GM12878 (cell line): ENCODE measurements around the gene GLMN. TPM values are rescaled to one million over a fixed set of nuclear protein-coding genes. Genes with fewer than 3 reads are reported as not detected.

Experiments
- ATAC-seq: fragments of 200-7000 bp; cut with Tn5 transposase; 3 replicates; pipeline ENCODE4 v1.9.1; 2020; ENCODE audit warnings: mild to moderate bottlenecking, moderate library complexity
- BruUV-seq: library from RNA; stranded (reverse); fragments of 400-500 nt; replicated peaks from 2 replicates; lab custom pipeline; 2021; lab: Mats Ljungman, UMichigan
- CTCF ChIA-PET: fragments of 300-600 bp; sonication (Branson Sonifier 250); formaldehyde crosslinking; extraction: SDS; loops from one replicate; lab custom pipeline; 2021; ENCODE audit warnings: inconsistent platforms; lab: Yijun Ruan, JAX
- POLR2A ChIA-PET: fragments of 350-600 bp; formaldehyde crosslinking; extraction: SDS; loops from one replicate; lab custom pipeline; 2021; ENCODE audit warnings: inconsistent platforms; lab: Charles Lee
- RAD21 ChIA-PET: fragments of 300-600 bp; sonication (Branson Sonifier 250); formaldehyde crosslinking; loops from one replicate; lab custom pipeline; 2023; ENCODE audit warnings: antibody characterized with exemption; ENCODE audit not compliant: unreplicated experiment; lab: Charles Lee
- SMC1A ChIA-PET: fragments of 300-600 bp; sonication (Branson Sonifier 250); formaldehyde crosslinking; loops from one replicate; lab custom pipeline; 2023; ENCODE audit not compliant: unreplicated experiment, uncharacterized antibody; lab: Charles Lee
- DNase-seq: peaks from one replicate; pipeline ENCODE4 v3.0.0-alpha.2; 2011; ENCODE audit warnings: low read depth, low spot score
- FAIRE-seq: peaks from 3 replicates; lab custom pipeline; 2011; peaks lifted over from hg19 to GRCh38; lab: Jason Lieb, UNC
- H2AFZ ChIP-seq: 2 replicates; pipeline ENCODE4 v1.6.0; 2011; ENCODE audit warnings: low read depth, low read length, control low read depth; ENCODE audit not compliant: control insufficient read depth
- H3K27ac ChIP-seq: 2 replicates; pipeline ENCODE4 v1.5.1; 2011; ENCODE audit warnings: control low read depth; ENCODE audit not compliant: control insufficient read depth, insufficient read depth
- H3K27me3 ChIP-seq, 2 experiments: replicated peaks in 1 of 2; 2 replicates each; pipeline versions ENCODE4 v1.6.0 to v1.6.1; 2011; ENCODE audit warnings: low read length in 1 of 2; ENCODE audit not compliant: control insufficient read depth in 2 of 2, insufficient read depth in 2 of 2
- H3K36me3 ChIP-seq, 2 experiments: 2 replicates each; pipeline ENCODE4 v1.5.1; 2011; ENCODE audit warnings: low read length in 1 of 2; ENCODE audit not compliant: control insufficient read depth in 2 of 2, insufficient read depth in 2 of 2
- H3K4me1 ChIP-seq: 2 replicates; pipeline ENCODE4 v1.6.1; 2011; ENCODE audit warnings: mild to moderate bottlenecking, low read length, moderate library complexity, mixed read lengths; ENCODE audit not compliant: control insufficient read depth, insufficient read depth
- H3K4me2 ChIP-seq: 2 replicates; pipeline ENCODE4 v1.6.0; 2011; ENCODE audit warnings: control low read depth; ENCODE audit not compliant: control insufficient read depth, insufficient read depth
- H3K4me3 ChIP-seq: fragments of 200-600 bp; sonication (generic); 2 replicates; pipeline ENCODE4 v1.5.1; 2016
- H3K79me2 ChIP-seq: 2 replicates; pipeline ENCODE4 v1.6.0; 2011; ENCODE audit warnings: low read length; ENCODE audit not compliant: control insufficient read depth, insufficient read depth
- H3K9ac ChIP-seq: 2 replicates; pipeline ENCODE4 v1.8.0; 2011; ENCODE audit warnings: low read length, control low read depth, mixed read lengths; ENCODE audit not compliant: control insufficient read depth, insufficient read depth
- H3K9me3 ChIP-seq: replicated peaks from 3 replicates; pipeline ENCODE4 v1.5.1; 2011; ENCODE audit warnings: mild to moderate bottlenecking, low read length; ENCODE audit not compliant: control insufficient read depth, insufficient read depth
- H4K20me1 ChIP-seq: 2 replicates; pipeline ENCODE4 v1.6.0; 2011; ENCODE audit not compliant: control insufficient read depth, insufficient read depth
- CEBPZ ChIP-seq: fragments of 150-350 bp; IDR thresholded peaks from 2 replicates; pipeline ENCODE4 v1.6.1; 2016; ENCODE audit warnings: low read depth, low read length
- CHD1 ChIP-seq: IDR thresholded peaks from 2 replicates; pipeline ENCODE4 v1.6.1; 2012; ENCODE audit warnings: low read depth, low read length, improper control_type of control experiment
- CREM ChIP-seq: IDR thresholded peaks from 2 replicates; pipeline ENCODE4 v1.6.1; 2014; ENCODE audit warnings: antibody characterized with exemption, low read depth
- FOXK2 ChIP-seq: fragments of 450-650 bp; IDR thresholded peaks from 2 replicates; pipeline ENCODE4 v1.6.1; 2017; ENCODE audit warnings: mild to moderate bottlenecking, moderate library complexity
- JUNB ChIP-seq: IDR thresholded peaks from 2 replicates; pipeline ENCODE4 v1.6.1; 2016; ENCODE audit warnings: antibody characterized with exemption, mild to moderate bottlenecking
- KAT2A ChIP-seq: conservative IDR thresholded peaks from 2 replicates; pipeline ENCODE4 v1.6.1; 2011; ENCODE audit warnings: low read depth, low read length; ENCODE audit not compliant: control insufficient read depth
- MAX ChIP-seq: IDR thresholded peaks from 2 replicates; pipeline ENCODE4 v1.6.1; 2012; ENCODE audit warnings: low read depth, low read length, improper control_type of control experiment
- MEF2A ChIP-seq: IDR thresholded peaks from 2 replicates; pipeline ENCODE4 v1.6.1; 2011; ENCODE audit warnings: low read depth, mild to moderate bottlenecking, low read length, moderate library complexity; ENCODE audit not compliant: insufficient read depth
- NBN ChIP-seq: fragments of 450-650 bp; IDR thresholded peaks from 2 replicates; pipeline ENCODE4 v1.6.1; 2016
- NR2C1 ChIP-seq: fragments of 450-650 bp; IDR thresholded peaks from 2 replicates; pipeline ENCODE4 v1.6.1; 2017; ENCODE audit warnings: antibody characterized with exemption, mild to moderate bottlenecking, moderate library complexity
- NRF1 ChIP-seq: conservative IDR thresholded peaks from 2 replicates; pipeline ENCODE4 v1.6.1; 2011; ENCODE audit warnings: mild to moderate bottlenecking, low read depth, low read length, improper control_type of control experiment
- POLR2A ChIP-seq: IDR thresholded peaks from 2 replicates; pipeline ENCODE4 v1.6.1; 2011; ENCODE audit warnings: low read depth, mild to moderate bottlenecking, low read length
- SREBF2 ChIP-seq: IDR thresholded peaks from 2 replicates; pipeline ENCODE4 v1.6.1; 2012; ENCODE audit warnings: mild to moderate bottlenecking, low read length
- TAF1 ChIP-seq: IDR thresholded peaks from 2 replicates; pipeline ENCODE4 v1.6.1; 2011; ENCODE audit warnings: mild to moderate bottlenecking, low read depth, low read length, borderline replicate concordance
- ZBED1 ChIP-seq: IDR thresholded peaks from 2 replicates; pipeline ENCODE4 v1.6.1; 2016; ENCODE audit warnings: borderline replicate concordance
- ZBTB33 ChIP-seq: fragments of 450-650 bp; IDR thresholded peaks from 2 replicates; pipeline ENCODE4 v1.6.1; 2017; ENCODE audit warnings: mild to moderate bottlenecking
- ZNF274 ChIP-seq: IDR thresholded peaks from one replicate; pipeline ENCODE4 v1.8.0; 2011; ENCODE audit not compliant: insufficient read length, insufficient read depth
- ZNF384 ChIP-seq: IDR thresholded peaks from 2 replicates; pipeline ENCODE4 v1.6.1; 2012; ENCODE audit warnings: low read depth, mild to moderate bottlenecking, low read length, improper control_type of control experiment, borderline replicate concordance
- WGBS: methylation state at CpG from one replicate; pipeline ENCODE4 v1.1.6; 2016; ENCODE audit warnings: low lambda C conversion rate; ENCODE audit not compliant: insufficient replicate concordance, insufficient coverage; ENCODE audit errors: missing lambda C conversion rate; 5-methylcytosine and 5-hydroxymethylcytosine counted together
- in situ Hi-C: fragments of 300-500 bp; cut with MboI; formaldehyde crosslinking; loops from 9 replicates; pipeline ENCODE4 v1.14.3; 2018; ENCODE audit warnings: mixed read lengths
- intact Hi-C: fragments of 100-400 bp; cut with micrococcal nuclease; formaldehyde crosslinking; loops from one replicate; pipeline ENCODE4 v1.14.2; 2022; ENCODE audit not compliant: unreplicated experiment
- polyA plus RNA-seq, 11 experiments: library from polyadenylated mRNA; depleted of rRNA in 4 of 11; unstranded in 6 of 11; stranded (reverse) in 5 of 11; fragments of >200 nt; fragmentation: Nextera tagmentation in 4 of 11; fragmentation: Illumina TruSeq in 1 of 11; extraction: Ambion mirVana in 4 of 11; extraction: Trizol in 1 of 11; gene quantifications; 1 replicate in 1 of 11; 2 replicates in 10 of 11; pipeline versions ENCODE4 v1.2.1 to v1.2.3, GENCODE V29; 2011 to 2016; ENCODE audit warnings: inconsistent platforms in 2 of 11, missing spikeins in 2 of 11, low read depth in 1 of 11
- total RNA-seq, 4 experiments: library from RNA; depleted of rRNA in 3 of 4; stranded (reverse); fragments of >200 nt in 3 of 4; fragmentation: Illumina TruSeq in 1 of 4; extraction: Trizol in 1 of 4; gene quantifications; 2 replicates each; pipeline versions ENCODE4 v1.2.1 to v1.2.3, GENCODE V29; 2013 to 2021
- TF ChIP-seq, protein P1 (sequence below): fragments of 450-650 bp; IDR thresholded peaks from 2 replicates; pipeline ENCODE4 v1.6.1; 2018; ENCODE audit warnings: borderline replicate concordance, mild to moderate bottlenecking; ENCODE audit not compliant: partially characterized antibody

GLMN gene
- total and polyA plus RNA-seq, 10 of the 15 experiments (the other 5 are each of a cell fraction or from before 2014, with no cell fraction given), result 11.5 to 33.7 (median 16.7) TPM

GRCh38 chr1:92259350-92259749 lies 39.4 kb downstream of the GLMN start:
- Histone ChIP-seq H3K4me3 (no peak overlapping the region), H2AFZ (no peak overlapping the region), H3K79me2 (no peaks in the 10 kb centered on the region), H3K4me2 (no peak overlapping the region), H3K36me3 (peaks cover 2 to 9% of the 10 kb centered on the region in 2 experiments; a peak in 3 of 4 replicates), H3K27ac (no peak overlapping the region), H3K4me1 (no peaks in the 10 kb centered on the region), H3K9ac (no peak overlapping the region), H3K9me3 (no peaks in the 10 kb centered on the region), H4K20me1 (no peaks in the 10 kb centered on the region), H3K27me3 (no peaks in the 10 kb centered on the region)
- no peak for FAIRE-seq
- intact Hi-C loops, result no loop called here
- DNase-seq, result no peak
- ChIA-PET RAD21 (no interaction called here), SMC1A (no interaction called here), CTCF (no interaction called here), POLR2A (no interaction called here)
- no peak for TF ChIP-seq MEF2A
- no peak for TF ChIP-seq SREBF2
- no peak for TF ChIP-seq ZNF384
- TF ChIP-seq ZBTB33, result no peak
- TF ChIP-seq KAT2A, result no peak
- no peak for TF ChIP-seq ZBED1
- no peak for TF ChIP-seq POLR2A
- no peak for TF ChIP-seq CHD1
- TF ChIP-seq NRF1, result no peak
- no peak for TF ChIP-seq NR2C1
- TF ChIP-seq TAF1, result no peak
- TF ChIP-seq, protein P1, sequence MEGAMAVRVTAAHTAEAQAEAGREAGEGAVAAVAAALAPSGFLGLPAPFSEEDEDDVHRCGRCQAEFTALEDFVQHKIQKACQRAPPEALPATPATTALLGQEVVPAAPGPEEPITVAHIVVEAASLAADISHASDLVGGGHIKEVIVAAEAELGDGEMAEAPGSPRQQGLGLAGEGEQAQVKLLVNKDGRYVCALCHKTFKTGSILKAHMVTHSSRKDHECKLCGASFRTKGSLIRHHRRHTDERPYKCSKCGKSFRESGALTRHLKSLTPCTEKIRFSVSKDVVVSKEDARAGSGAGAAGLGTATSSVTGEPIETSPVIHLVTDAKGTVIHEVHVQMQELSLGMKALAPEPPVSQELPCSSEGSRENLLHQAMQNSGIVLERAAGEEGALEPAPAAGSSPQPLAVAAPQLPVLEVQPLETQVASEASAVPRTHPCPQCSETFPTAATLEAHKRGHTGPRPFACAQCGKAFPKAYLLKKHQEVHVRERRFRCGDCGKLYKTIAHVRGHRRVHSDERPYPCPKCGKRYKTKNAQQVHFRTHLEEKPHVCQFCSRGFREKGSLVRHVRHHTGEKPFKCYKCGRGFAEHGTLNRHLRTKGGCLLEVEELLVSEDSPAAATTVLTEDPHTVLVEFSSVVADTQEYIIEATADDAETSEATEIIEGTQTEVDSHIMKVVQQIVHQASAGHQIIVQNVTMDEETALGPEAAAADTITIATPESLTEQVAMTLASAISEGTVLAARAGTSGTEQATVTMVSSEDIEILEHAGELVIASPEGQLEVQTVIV, result no peak
- no peak for TF ChIP-seq ZNF274
- TF ChIP-seq JUNB, result no peak
- TF ChIP-seq CEBPZ, result no peak
- TF ChIP-seq MAX, result no peak
- no peak for TF ChIP-seq FOXK2
- TF ChIP-seq NBN, result no peak
- no peak for TF ChIP-seq CREM
- in situ Hi-C loops, result no loop called here
- WGBS, result 86% methylated on average over 1 of the region's 1 CpG
- BruUV-seq, result no TSS peak
- ATAC-seq, result no peak
